HCEC 1CT (cell line): ENCODE data around the gene DOCK10.

Source experiments
- DNase-seq: peaks from one replicate; pipeline ENCODE4 v3.0.0-alpha.2; 2017

DOCK10 gene

GRCh38 chr2:224869601-224870233 is 172.6 kb downstream of the DOCK10 start:
- peak; percentile 90 for DNase-seq

DNA sequence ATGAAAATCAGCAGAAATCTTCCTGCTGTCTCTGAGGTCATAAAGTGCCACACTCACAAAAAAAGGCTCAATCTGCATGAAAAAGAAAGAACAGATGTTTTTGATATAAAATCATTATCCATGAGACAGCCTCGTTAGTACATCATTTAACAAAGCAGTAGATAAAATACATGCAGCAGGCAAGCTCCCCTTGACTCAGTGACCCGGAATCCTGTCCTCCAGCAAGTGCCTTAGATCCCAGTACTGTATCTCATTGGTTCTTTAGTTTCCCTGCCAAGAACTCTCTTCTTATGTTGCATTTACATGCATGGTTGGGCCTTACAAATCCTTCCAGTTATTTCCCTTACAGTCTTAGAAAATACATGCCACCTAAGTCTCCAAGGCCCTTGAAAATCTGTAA is 177.3 kb downstream of the DOCK10 start:
- DNase-seq, result no peak

DNA sequence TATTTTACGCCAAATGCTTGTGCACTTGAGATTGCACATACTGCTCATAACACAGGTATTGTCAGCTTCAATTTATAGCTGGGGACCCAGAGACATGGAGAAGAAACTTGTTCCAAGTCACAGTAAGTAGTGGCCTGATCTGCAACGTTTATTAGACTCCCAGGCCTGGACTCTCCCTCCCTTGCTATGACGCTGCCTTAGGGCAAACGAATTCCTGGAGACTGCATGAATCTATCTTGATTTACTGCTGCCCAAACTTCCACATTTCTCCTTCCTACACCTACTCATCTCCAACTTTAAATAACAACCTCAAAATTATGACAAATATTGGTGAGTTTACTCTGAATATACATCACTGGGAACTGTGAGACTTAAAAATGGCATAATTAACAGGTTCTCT is 181.0 kb downstream of the DOCK10 start:
- no peak for DNase-seq

DNA sequence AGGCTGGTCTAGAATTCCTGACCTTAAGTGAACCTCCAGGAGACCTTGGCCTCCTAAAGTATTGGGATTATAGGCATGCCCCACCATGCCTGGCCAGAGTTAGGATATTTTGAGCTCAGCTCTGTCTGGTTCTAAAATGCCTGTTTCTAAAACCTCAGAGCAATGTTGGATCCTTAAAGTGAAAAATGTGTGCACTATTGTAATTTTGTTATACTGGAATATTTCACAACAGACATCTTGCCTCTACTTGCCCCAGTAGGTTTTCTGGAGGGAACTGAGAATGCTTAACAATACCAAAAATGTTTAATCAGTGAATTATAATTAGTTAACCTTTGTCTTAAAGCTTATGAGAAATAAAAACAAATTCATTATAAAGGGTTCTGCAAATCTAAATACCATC is 181.5 kb downstream of the DOCK10 start:
- no peak for DNase-seq

DNA sequence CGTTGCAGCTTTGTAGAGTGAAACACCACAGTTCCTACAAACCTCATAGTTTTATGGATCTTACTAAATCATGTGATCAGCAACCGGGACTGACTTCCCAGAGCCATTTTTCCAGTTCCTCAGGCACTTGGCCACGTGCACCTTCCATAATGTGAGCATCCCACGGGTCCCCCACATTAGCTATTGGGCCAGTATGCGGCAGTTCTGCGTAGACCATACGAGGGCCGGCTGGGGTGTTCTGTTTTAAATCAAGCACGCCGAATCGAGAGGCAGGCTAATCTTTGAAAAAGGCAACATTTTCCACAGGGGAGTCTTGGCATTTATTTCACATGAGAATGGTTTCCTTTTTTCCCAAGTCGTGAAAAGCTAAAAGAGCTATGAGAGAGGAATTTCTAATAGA is 190.5 kb downstream of the DOCK10 start:
- no peak for DNase-seq

GRCh38 chr2:224850081-224850480 is 192.2 kb downstream of the DOCK10 start:
- peak; percentile 26 for DNase-seq

GRCh38 chr2:224849264-224849663 is 193.0 kb downstream of the DOCK10 start:
- DNase-seq, result peak; percentile 10

GRCh38 chr2:224847961-224848850 is 194.1 kb downstream of the DOCK10 start:
- peak; percentile 57 for DNase-seq

- no peak for DNase-seq
Measured at GRCh38 chr2:224847381-224847780, 194.9 kb downstream of the DOCK10 start.

GRCh38 chr2:224846686-224847085 is 195.6 kb downstream of the DOCK10 start:
- DNase-seq, result no peak

DNA sequence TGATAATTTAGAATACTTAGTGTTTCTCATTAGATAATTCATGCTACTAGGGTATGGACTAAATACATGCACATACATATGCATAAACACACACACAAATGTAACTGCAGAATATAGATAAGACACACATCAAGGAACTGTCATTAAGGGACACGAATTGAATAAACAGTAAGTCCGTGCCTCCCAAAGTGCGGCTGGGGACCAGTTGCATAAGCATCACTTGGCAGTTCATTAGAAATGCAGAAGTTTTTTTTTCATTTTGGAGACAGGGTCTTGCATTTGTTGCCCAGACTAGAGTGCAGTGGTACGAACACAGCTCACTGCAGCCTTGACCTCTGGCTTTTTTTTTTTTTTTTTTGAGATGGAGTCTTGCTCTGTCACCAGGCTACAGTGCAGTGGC is 196.1 kb downstream of the DOCK10 start:
- no peak for DNase-seq

- peak; percentile 48 for DNase-seq
Measured at GRCh38 chr2:224843141-224843540, 199.1 kb downstream of the DOCK10 start.

DNA sequence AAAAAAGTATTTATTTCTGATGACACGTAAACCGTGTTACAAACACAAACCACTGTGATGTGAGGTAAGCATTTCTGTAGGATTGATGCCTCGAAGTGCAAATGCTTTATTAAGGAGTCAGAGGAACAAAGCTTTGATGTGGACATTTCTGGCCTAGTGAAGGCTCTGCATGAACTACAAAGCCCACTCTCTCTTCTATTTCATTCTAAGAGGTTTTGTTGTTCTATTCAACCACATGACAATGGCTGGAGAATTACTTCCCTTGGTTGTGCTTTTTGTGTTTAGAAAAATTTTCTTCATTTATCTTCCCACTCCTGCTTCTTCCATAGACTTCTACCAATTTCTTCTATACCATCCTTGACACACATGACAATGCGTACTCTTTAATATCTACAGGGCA is 200.4 kb downstream of the DOCK10 start:
- DNase-seq, result no peak

DNA sequence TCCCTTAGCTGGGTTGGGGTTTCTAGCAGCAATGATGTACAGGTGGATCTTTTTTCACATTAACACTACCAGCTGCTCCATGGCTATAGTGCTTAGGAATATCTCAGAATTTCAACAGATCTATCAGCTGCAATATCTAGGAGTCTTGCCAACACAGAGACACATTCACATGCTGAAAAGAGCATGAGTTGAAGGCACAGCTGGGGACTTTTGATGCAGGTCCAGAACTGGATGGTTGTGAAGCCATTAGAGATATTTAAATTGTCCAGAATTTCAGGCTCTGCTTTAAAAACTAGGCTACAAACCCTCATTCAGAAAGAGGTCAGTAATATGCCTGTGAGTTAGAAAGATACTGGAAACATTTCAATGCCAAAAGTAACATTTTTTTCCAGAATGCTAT is 203.9 kb downstream of the DOCK10 start:
- peak; percentile 76 for DNase-seq

DNA sequence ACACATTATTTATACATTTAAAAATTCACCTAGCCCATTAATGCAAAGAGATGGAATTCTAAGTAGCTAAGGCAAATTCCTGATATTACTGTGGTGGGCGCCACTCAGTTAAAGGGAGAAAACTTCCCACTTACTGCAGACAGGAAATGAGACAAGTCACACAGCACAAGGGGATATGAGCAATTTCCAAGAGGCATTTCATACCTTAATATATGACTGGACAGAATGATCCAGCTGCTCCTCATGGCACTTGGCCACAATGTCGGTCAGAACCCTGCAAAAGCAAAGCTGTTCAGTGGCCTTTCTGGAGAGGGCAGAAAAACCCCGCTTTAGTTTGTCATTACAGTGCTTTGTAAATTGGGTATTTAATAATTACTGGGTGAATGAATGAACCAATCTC is 204.7 kb downstream of the DOCK10 start:
- DNase-seq, result peak; percentile 96

GRCh38 chr2:224837066-224837465 is 205.2 kb downstream of the DOCK10 start:
- DNase-seq, result no peak

DNA sequence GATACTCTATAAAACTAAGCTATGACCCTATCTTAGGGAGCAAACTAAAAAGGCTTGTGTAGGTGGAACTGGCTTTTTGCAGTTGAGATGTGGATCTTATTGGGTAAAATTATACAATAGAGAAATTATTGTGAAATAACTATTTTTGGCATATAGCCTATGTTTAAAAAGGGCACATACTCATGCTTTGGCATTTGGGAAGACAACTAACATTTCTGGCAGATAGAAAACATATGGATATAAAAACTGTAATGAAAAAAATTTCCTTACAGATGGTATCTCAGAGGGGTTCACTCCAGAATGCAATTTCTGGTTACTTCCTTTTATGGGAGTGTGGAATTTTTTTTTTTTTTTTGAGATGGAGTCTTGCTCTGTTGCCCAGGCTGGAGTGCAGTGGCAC is 206.0 kb downstream of the DOCK10 start:
- peak; percentile 87 for DNase-seq

DNA sequence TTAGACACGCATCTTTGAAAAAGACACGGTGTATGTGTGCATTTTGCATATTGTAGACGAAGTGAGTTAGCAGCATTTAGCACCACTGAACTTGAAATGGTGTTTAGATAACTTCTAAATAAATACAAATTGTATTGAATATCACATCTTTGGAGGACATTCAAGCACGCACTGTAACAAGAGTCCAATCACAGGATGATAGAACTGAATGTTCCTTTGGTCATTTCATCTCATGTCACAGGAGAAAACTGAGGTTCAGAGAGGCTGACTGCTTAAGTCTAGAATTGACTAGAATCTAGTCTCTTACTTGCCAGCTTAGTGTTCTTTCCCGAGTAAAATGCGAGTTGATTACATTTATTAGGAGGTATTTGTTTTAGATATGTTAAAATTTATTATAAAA is 206.9 kb downstream of the DOCK10 start:
- DNase-seq, result no peak

DNA sequence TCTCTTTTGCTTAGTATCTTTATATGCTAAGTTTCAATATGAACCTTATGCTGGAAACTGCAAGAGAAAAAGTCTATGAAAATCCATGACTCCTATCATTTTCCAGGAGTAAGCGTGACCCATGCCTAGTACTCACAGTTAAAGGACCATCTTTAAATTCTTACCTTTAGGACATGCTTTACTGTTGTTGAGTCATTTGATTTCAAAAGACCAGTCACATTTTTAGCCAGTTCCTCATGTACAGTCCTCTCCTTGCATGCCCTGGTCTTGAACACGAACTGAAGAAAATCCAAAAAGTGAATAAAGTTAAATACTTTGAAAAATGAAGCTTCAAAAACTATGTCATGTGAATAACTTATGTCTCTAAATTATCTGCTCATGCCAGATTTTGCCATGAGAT is 208.3 kb downstream of the DOCK10 start:
- no peak for DNase-seq

GRCh38 chr2:224832207-224832606 is 210.1 kb downstream of the DOCK10 start:
- DNase-seq, result peak; percentile 35

GRCh38 chr2:224831530-224831929 is 210.7 kb downstream of the DOCK10 start:
- DNase-seq, result no peak

- DNase-seq, result peak; percentile 20
Measured at GRCh38 chr2:224820283-224820991, 221.8 kb downstream of the DOCK10 start.

- no peak for DNase-seq
Measured at GRCh38 chr2:224819075-224819474, 223.2 kb downstream of the DOCK10 start.

DNA sequence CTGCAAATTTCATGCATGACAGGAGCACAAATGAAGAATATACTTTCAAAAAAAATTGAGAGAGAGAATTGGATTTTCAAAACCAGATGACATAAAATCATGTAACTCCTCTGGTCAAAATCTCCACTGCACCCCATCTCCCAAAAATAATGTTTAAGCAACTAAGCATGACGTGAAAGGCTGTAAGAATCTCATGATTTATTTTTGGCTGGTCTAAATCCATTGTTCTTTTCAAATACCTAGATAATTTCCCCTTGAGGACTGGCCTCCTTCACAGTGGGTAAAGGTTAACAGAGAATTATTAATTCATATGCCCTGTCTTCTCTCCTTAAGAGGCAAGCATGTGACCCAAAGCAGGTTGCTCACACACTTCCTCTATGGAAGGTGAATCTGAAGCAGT is 224.6 kb downstream of the DOCK10 start:
- no peak for DNase-seq
